Naive thymus-derived CD4-positive, alpha-beta T cell (primary cell): ENCODE results near the gene SUPT4H1. TPM values are rescaled to one million over a fixed set of nuclear protein-coding genes. Genes with fewer than 3 reads are reported as not detected.

Source experiments
- ATAC-seq: fragments of 150-1000 bp; cut with Tn5 transposase; 2 replicates; pipeline ENCODE4 v1.10.0; 2021; ENCODE audit warnings: mild to moderate bottlenecking, moderate library complexity
- CTCF ChIA-PET: fragments of 350-600 bp; sonication (Branson Sonifier 250); formaldehyde crosslinking; loops from one replicate; lab custom pipeline; 2021; ENCODE audit warnings: antibody characterized with exemption; lab: Charles Lee
- POLR2A ChIA-PET: fragments of 350-600 bp; sonication (Branson Sonifier 250); formaldehyde crosslinking; loops from one replicate; lab custom pipeline; 2021; ENCODE audit warnings: antibody characterized with exemption, inconsistent platforms; lab: Charles Lee
- DNase-seq, 9 donors: peaks; one replicate each; pipeline versions ENCODE4 v3.0.0 to v3.0.0-alpha.2; 2020 to 2022; ENCODE audit warnings: mixed read lengths in 1 of 9
- H3K27ac ChIP-seq: one replicate; pipeline ENCODE4 v1.7.0; 2013; ENCODE audit warnings: mild to moderate bottlenecking, low read depth, low read length, moderate library complexity
- H3K27me3 ChIP-seq, 2 donors: one replicate each; pipeline ENCODE4 v1.7.0; 2013; ENCODE audit warnings: low read length in 2 of 2, mild to moderate bottlenecking in 2 of 2, moderate library complexity in 2 of 2; ENCODE audit not compliant: control insufficient read depth in 2 of 2, insufficient read depth in 2 of 2
- H3K36me3 ChIP-seq, 3 experiments: 1 replicate in 2 of 3; 2 replicates in 1 of 3; pipeline ENCODE4 v1.7.0; 2013; ENCODE audit warnings: low read length in 3 of 3, mild to moderate bottlenecking in 3 of 3, moderate library complexity in 1 of 3; ENCODE audit not compliant: insufficient read depth in 3 of 3, control insufficient read depth in 2 of 3
- H3K4me1 ChIP-seq, 2 donors: one replicate each; pipeline ENCODE4 v1.7.0; 2013; ENCODE audit warnings: low read length in 2 of 2, mild to moderate bottlenecking in 2 of 2, moderate library complexity in 1 of 2; ENCODE audit not compliant: control insufficient read depth in 2 of 2, insufficient read depth in 2 of 2
- H3K4me3 ChIP-seq: 2 replicates; pipeline ENCODE4 v1.7.0; 2013; ENCODE audit warnings: mild to moderate bottlenecking, low read length
- H3K9me3 ChIP-seq, 3 experiments: 1 replicate in 2 of 3; 2 replicates in 1 of 3; pipeline ENCODE4 v1.7.0; 2013; ENCODE audit warnings: low read length in 3 of 3; ENCODE audit not compliant: control insufficient read depth in 2 of 3
- H3K27ac Mint-ChIP-seq, 9 donors: one replicate each; pipeline ENCODE4 v1.8.0; 2020 to 2022; ENCODE audit warnings: mixed read lengths in 9 of 9, mild to moderate bottlenecking in 8 of 9, moderate library complexity in 5 of 9, inconsistent platforms in 2 of 9
- H3K27me3 Mint-ChIP-seq, 5 donors: one replicate each; pipeline ENCODE4 v1.8.0; 2021 to 2022; ENCODE audit warnings: mixed read lengths in 5 of 5, mild to moderate bottlenecking in 1 of 5
- H3K36me3 Mint-ChIP-seq, 5 donors: one replicate each; pipeline ENCODE4 v1.8.0; 2020 to 2022; ENCODE audit warnings: mixed read lengths in 5 of 5, mild to moderate bottlenecking in 3 of 5, inconsistent platforms in 1 of 5
- H3K4me1 Mint-ChIP-seq, 7 donors: one replicate each; pipeline ENCODE4 v1.8.0; 2020 to 2022; ENCODE audit warnings: mixed read lengths in 7 of 7, mild to moderate bottlenecking in 3 of 7, inconsistent platforms in 1 of 7
- H3K4me3 Mint-ChIP-seq, 10 donors: one replicate each; pipeline ENCODE4 v1.8.0; 2020 to 2022; ENCODE audit warnings: mild to moderate bottlenecking in 10 of 10, mixed read lengths in 10 of 10, moderate library complexity in 6 of 10, inconsistent platforms in 2 of 10
- H3K9me3 Mint-ChIP-seq, 11 donors: one replicate each; pipeline ENCODE4 v1.8.0; 2020 to 2022; ENCODE audit warnings: mixed read lengths in 11 of 11, mild to moderate bottlenecking in 4 of 11, inconsistent platforms in 1 of 11, moderate library complexity in 1 of 11
- intact Hi-C, 2 donors: fragments of 100-400 bp; cut with micrococcal nuclease; formaldehyde crosslinking; loops; one replicate each; pipeline ENCODE4 v1.15.1; 2023
- polyA plus RNA-seq, 2 donors: library from polyadenylated mRNA; unstranded; fragments of 300-500 nt; fragmentation: Illumina TruSeq; gene quantifications; one replicate each; pipeline ENCODE4 v1.2.3, GENCODE V29; 2021
- total RNA-seq, 6 experiments: library from RNA in 5 of 6; stranded (reverse) in 5 of 6; gene quantifications; 1 replicate in 5 of 6; 2 replicates in 1 of 6; pipeline ENCODE4 v1.2.3 and lab custom pipeline; 2021 to 2026

The SUPT4H1 gene
- total and polyA plus RNA-seq, 7 experiments from 2014 or later: 36.0 to 91.7 (median 66.8) TPM

- no peaks in the 10 kb centered on the region for H3K9me3 Mint-ChIP-seq
- H3K4me1 ChIP-seq: peaks cover 11 to 12% of the 10 kb centered on the region in 2 donors
- no peaks in the 10 kb centered on the region for H3K9me3 ChIP-seq
- H3K27ac ChIP-seq: no peak overlapping the region
- DNase-seq: peak in 1 of 9 donors; percentile 1
- H3K27me3 ChIP-seq: no peaks in the 10 kb centered on the region
- H3K27me3 Mint-ChIP-seq: no peaks in the 10 kb centered on the region
- H3K36me3 ChIP-seq: peaks cover 0 to 4% (median 0%) of the 10 kb centered on the region in 3 experiments
- no peak for ATAC-seq
- H3K36me3 Mint-ChIP-seq: peaks cover 0 to 12% (median 0%) of the 10 kb centered on the region in 5 donors
- H3K27ac Mint-ChIP-seq: peak overlapping the region in 1 of 9 donors; percentile 14
- H3K4me3 ChIP-seq: no peak overlapping the region
- H3K4me3 Mint-ChIP-seq: no peak overlapping the region
- ChIA-PET POLR2A (interaction anchor here (1.4 to 17.0 kb wide), 4 partner anchors 12 to 36 kb away, joined by 3 to 792 read pairs (median 44); partner anchors contain the start of genes SUPT4H1 and TSPOAP1), CTCF (interaction anchor here (1.1 to 12.5 kb wide), 5 partner anchors 28 to 176 kb away, joined by 4 to 257 read pairs (median 7); partner anchors contain the start of gene RNF43)
- peaks cover 7 to 18% (median 10%) of the 10 kb centered on the region in 7 donors for H3K4me1 Mint-ChIP-seq
- intact Hi-C loops: no loop called here
Measured at GRCh38 chr17:58315281-58315711, 36.7 kb downstream of the SUPT4H1 start.

GRCh38 chr17:58314706-58315015, 37.3 kb downstream of the SUPT4H1 start:
- ChIA-PET POLR2A (interaction anchor here (1.4 to 17.0 kb wide), 4 partner anchors 12 to 37 kb away, joined by 3 to 792 read pairs (median 44); partner anchors contain the start of genes SUPT4H1 and TSPOAP1), CTCF (interaction anchor here (2.0 to 12.5 kb wide), 2 partner anchors 29 to 103 kb away, joined by 7 to 257 read pairs; partner anchors contain the start of gene RNF43)
- no peak overlapping the region for H3K4me3 Mint-ChIP-seq
- ATAC-seq: no peak
- intact Hi-C loops: no loop called here
- H3K27me3 ChIP-seq: no peaks in the 10 kb centered on the region
- H3K27ac ChIP-seq: no peak overlapping the region
- no peak overlapping the region for H3K27ac Mint-ChIP-seq
- peaks cover 0 to 4% (median 0%) of the 10 kb centered on the region in 3 experiments for H3K36me3 ChIP-seq
- DNase-seq: no peak
- no peak overlapping the region for H3K4me3 ChIP-seq
- no peaks in the 10 kb centered on the region for H3K27me3 Mint-ChIP-seq
- H3K4me1 Mint-ChIP-seq: peaks cover 7 to 18% (median 11%) of the 10 kb centered on the region in 7 donors
- H3K9me3 ChIP-seq: no peaks in the 10 kb centered on the region
- peaks cover 11 to 12% of the 10 kb centered on the region in 2 donors for H3K4me1 ChIP-seq
- no peaks in the 10 kb centered on the region for H3K9me3 Mint-ChIP-seq
- H3K36me3 Mint-ChIP-seq: peaks cover 0 to 12% (median 0%) of the 10 kb centered on the region in 5 donors

DNA sequence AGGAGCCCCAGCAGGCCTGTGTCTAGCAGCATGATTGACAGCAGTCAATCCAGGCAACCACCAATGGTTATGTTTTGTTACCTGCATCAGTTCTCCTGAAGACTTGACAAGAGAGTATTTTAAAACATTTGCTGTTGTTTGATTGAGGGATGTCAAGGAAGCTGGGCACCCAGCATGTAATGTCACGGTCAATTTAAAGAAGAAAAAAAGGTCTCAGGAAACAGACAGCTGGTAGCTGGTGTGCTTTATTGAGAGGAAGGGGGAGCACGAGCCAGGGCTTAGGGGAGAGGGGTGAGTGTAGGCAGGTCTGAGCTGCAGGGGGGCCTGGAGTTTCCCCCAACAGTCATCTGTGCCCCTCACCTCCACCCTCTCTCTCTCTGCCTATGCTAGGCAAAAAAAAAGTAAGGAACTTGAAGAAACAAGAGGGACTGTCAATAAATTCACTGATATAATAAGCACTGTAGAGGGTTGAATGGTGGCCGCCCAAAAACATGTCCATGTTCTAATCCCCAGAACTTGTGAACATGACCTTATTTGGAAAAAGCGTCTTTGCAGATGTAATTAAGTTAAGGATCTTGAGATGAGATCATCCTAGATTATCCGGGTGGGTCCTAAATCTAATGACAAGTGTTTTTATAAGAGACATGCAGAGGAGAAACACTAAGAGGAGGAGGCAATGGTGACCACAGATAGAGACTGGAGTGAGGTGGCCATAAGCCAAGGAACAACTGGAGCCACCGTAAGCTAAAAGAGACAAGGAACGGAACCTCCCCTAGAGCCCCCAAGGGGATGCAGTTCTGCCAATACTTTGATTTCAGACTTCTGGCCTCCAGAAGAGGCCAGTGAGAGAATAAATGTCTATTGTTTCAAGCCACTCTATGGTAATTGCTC, 37.9 kb downstream of the SUPT4H1 start:
- Mint-ChIP-seq H3K27ac (peak overlapping the region in 1 of 9 donors; percentile 28), H3K4me1 (peaks cover 7 to 18% (median 10%) of the 10 kb centered on the region in 7 donors), H3K27me3 (no peaks in the 10 kb centered on the region), H3K9me3 (no peaks in the 10 kb centered on the region), H3K4me3 (no peak overlapping the region), H3K36me3 (peaks cover 0 to 13% (median 0%) of the 10 kb centered on the region in 5 donors)
- DNase-seq (no peak), ATAC-seq (no peak)
- POLR2A ChIA-PET: interaction anchor here (1.4 to 17.0 kb wide), 4 partner anchors 12 to 37 kb away, joined by 3 to 792 read pairs (median 44); partner anchors contain the start of genes SUPT4H1 and TSPOAP1
- Histone ChIP-seq H3K27ac (no peak overlapping the region), H3K4me3 (no peak overlapping the region), H3K36me3 (peaks cover 0 to 4% (median 2%) of the 10 kb centered on the region in 3 experiments), H3K9me3 (no peaks in the 10 kb centered on the region), H3K27me3 (no peaks in the 10 kb centered on the region), H3K4me1 (peaks cover 11 to 12% of the 10 kb centered on the region in 2 donors)
- intact Hi-C loops: no loop called here
- CTCF ChIA-PET: interaction anchor here (2.0 to 12.5 kb wide), 2 partner anchors 29 to 104 kb away, joined by 7 to 257 read pairs; partner anchors contain the start of gene RNF43

GRCh38 chr17:58312829-58313228, 39.2 kb downstream of the SUPT4H1 start:
- Histone ChIP-seq H3K27me3 (no peaks in the 10 kb centered on the region), H3K27ac (no peak overlapping the region), H3K4me3 (no peak overlapping the region), H3K9me3 (no peaks in the 10 kb centered on the region), H3K4me1 (peaks cover 5 to 8% of the 10 kb centered on the region in 2 donors), H3K36me3 (peaks cover 0 to 4% (median 3%) of the 10 kb centered on the region in 3 experiments)
- Mint-ChIP-seq H3K36me3 (peaks cover 0 to 13% (median 0%) of the 10 kb centered on the region in 5 donors), H3K4me1 (peaks cover 7 to 11% (median 7%) of the 10 kb centered on the region in 7 donors), H3K4me3 (no peak overlapping the region), H3K27ac (peak overlapping the region in 1 of 9 donors; percentile 2), H3K9me3 (no peaks in the 10 kb centered on the region), H3K27me3 (no peaks in the 10 kb centered on the region)
- ATAC-seq: no peak
- ChIA-PET POLR2A (interaction anchor here (17.0 kb wide), 1 partner anchor 26 kb away, joined by 792 read pairs; no protein-coding TSS in a partner anchor), CTCF (interaction anchor here (12.5 kb wide), 1 partner anchor 31 kb away, joined by 257 read pairs; no protein-coding TSS in a partner anchor)
- DNase-seq: peak in 1 of 9 donors; percentile 4
- intact Hi-C loops: no loop called here

- Mint-ChIP-seq H3K27me3 (no peaks in the 10 kb centered on the region), H3K4me1 (peaks cover under 1 to 5% (median under 1%) of the 10 kb centered on the region in 7 donors), H3K9me3 (no peaks in the 10 kb centered on the region), H3K4me3 (no peak overlapping the region), H3K27ac (peak overlapping the region in 1 of 9 donors; percentile 7), H3K36me3 (peaks cover 0 to 13% (median 0%) of the 10 kb centered on the region in 5 donors)
- intact Hi-C loops: no loop called here
- Histone ChIP-seq H3K27me3 (no peaks in the 10 kb centered on the region), H3K4me1 (peaks cover 0 to under 1% of the 10 kb centered on the region in 2 donors), H3K9me3 (no peaks in the 10 kb centered on the region), H3K4me3 (no peak overlapping the region), H3K36me3 (peaks cover 0 to 4% (median 3%) of the 10 kb centered on the region in 3 experiments), H3K27ac (no peak overlapping the region)
- peak in 2 of 9 donors; percentile 6 to 19 for DNase-seq
- ChIA-PET CTCF (interaction anchor here (0.5 to 0.8 kb wide), 2 partner anchors 20 to 208 kb away, joined by 3 read pairs; no protein-coding TSS in a partner anchor), POLR2A (interaction anchor here (17.0 kb wide), 1 partner anchor 27 kb away, joined by 792 read pairs; no protein-coding TSS in a partner anchor)
- ATAC-seq: no peak
Measured at GRCh38 chr17:58312021-58312630, 39.9 kb downstream of the SUPT4H1 start.

DNA sequence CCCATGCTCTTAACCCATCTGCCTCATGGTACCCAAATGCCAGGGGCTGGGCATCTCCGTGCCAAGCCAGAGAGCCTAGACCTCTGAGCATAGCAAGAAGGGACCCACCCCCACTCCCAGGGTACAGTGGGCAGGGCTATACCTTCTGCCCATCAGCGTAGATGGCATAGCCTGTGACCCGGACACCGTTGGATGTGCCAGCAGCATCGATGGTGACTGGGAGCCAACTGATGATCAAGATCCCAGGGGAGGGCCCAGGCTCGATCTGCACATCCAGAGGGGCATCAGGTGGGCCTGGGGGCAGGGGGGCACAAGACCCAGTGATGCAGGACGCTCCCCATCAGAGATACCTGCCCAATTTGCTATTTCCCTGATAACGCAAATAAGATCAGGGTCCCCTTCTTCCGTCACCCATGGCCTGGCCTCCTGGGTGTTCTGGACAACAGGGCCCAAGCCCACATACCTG, 40.5 kb downstream of the SUPT4H1 start:
- H3K4me1 Mint-ChIP-seq: peaks cover 0 to 5% (median 0%) of the 10 kb centered on the region in 7 donors
- CTCF ChIA-PET: interaction anchor here (0.5 kb wide), 1 partner anchor 208 kb away, joined by 3 read pairs; no protein-coding TSS in a partner anchor
- DNase-seq: peak in 1 of 9 donors; percentile 1

More for the DNA sequence above, 40.5 kb downstream of the SUPT4H1 start:
- POLR2A ChIA-PET: no interaction called here
- Histone ChIP-seq H3K27me3 (no peaks in the 10 kb centered on the region), H3K27ac (no peak overlapping the region), H3K9me3 (no peaks in the 10 kb centered on the region), H3K36me3 (peaks cover 0 to 4% (median 3%) of the 10 kb centered on the region in 3 experiments), H3K4me3 (no peak overlapping the region), H3K4me1 (no peaks in the 10 kb centered on the region)
- no peaks in the 10 kb centered on the region for H3K9me3 Mint-ChIP-seq
- H3K4me3 Mint-ChIP-seq: no peak overlapping the region
- H3K27me3 Mint-ChIP-seq: no peaks in the 10 kb centered on the region
- no peak for ATAC-seq
- no peak overlapping the region for H3K27ac Mint-ChIP-seq
- peaks cover 0 to 16% (median 0%) of the 10 kb centered on the region in 5 donors for H3K36me3 Mint-ChIP-seq
- intact Hi-C loops: no loop called here
